HCT116 (cell line): Measurements from ENCODE around the gene FOXP1. TPM values are rescaled to one million over a fixed set of nuclear protein-coding genes. Genes with fewer than 3 reads are reported as not detected.

ENCODE experiments used
- ATAC-seq: fragments of 200-7000 bp; cut with Tn5 transposase; 2 replicates; pipeline ENCODE4 v1.9.1; 2020; ENCODE audit warnings: mild to moderate bottlenecking, moderate library complexity
- BruUV-seq: library from RNA; stranded (reverse); fragments of 400-500 nt; replicated peaks from 2 replicates; lab custom pipeline; 2021; lab: Mats Ljungman, UMichigan
- CTCF ChIA-PET: fragments of 300-600 bp; sonication (Branson Sonifier 250); formaldehyde crosslinking; loops from one replicate; lab custom pipeline; 2021; ENCODE audit warnings: antibody characterized with exemption; lab: Charles Lee
- POLR2A ChIA-PET: fragments of 300-600, 350-600 bp; sonication (Branson Sonifier 250); formaldehyde crosslinking; loops from one replicate; lab custom pipeline; 2021; ENCODE audit warnings: antibody characterized with exemption; lab: Charles Lee
- RAD21 ChIA-PET, 2 experiments: fragments of 300-600 bp; sonication (Branson Sonifier 250); formaldehyde crosslinking; loops; one replicate each; lab custom pipeline; 2023; ENCODE audit warnings: low total read pairs in 2 of 2; ENCODE audit not compliant: uncharacterized antibody in 2 of 2, unreplicated experiment in 2 of 2, low non-redundant PET in 1 of 2; lab: Charles Lee
- DNase-seq: peaks from one replicate; pipeline ENCODE4 v3.0.0-alpha.2; 2010; ENCODE audit warnings: low read depth, low spot score
- H2AFZ ChIP-seq: fragments of 200-600 bp; shearing (Covaris generic), sonication (generic); 2 replicates; pipeline ENCODE4 v1.6.1; 2017; ENCODE audit warnings: low read depth, mixed run types, mixed read lengths, antibody characterized with exemption, low read length; ENCODE audit not compliant: poor library complexity, severe bottlenecking
- H3K27ac ChIP-seq: 2 replicates; pipeline ENCODE4 v1.5.1; 2012; ENCODE audit warnings: low read depth, low read length
- H3K27me3 ChIP-seq: fragments of 200-600 bp; sonication (generic); 2 replicates; pipeline ENCODE4 v1.6.1; 2016; ENCODE audit warnings: mixed run types, low read length, mixed read lengths; ENCODE audit not compliant: insufficient read depth
- H3K36me3 ChIP-seq, 2 experiments: fragments of 200-500 bp in 1 of 2; fragments of 200-600 bp in 1 of 2; sonication (Bioruptor generic) in 1 of 2; sonication (generic) in 1 of 2; 2 replicates each; pipeline versions ENCODE4 v1.5.1 to v1.6.1; 2014 to 2016; ENCODE audit warnings: low read length in 2 of 2, inconsistent platforms in 1 of 2, mixed read lengths in 1 of 2, mixed run types in 1 of 2; ENCODE audit not compliant: insufficient read depth in 2 of 2, control insufficient read depth in 1 of 2
- H3K4me1 ChIP-seq, 2 experiments: fragments of 200-600 bp in 1 of 2; sonication (generic) in 1 of 2; 2 replicates each; pipeline versions ENCODE4 v1.5.1 to v1.6.1; 2012 to 2017; ENCODE audit warnings: low read length in 2 of 2, inconsistent platforms in 1 of 2, mild to moderate bottlenecking in 1 of 2, mixed read lengths in 1 of 2, mixed run types in 1 of 2, moderate library complexity in 1 of 2; ENCODE audit not compliant: insufficient read depth in 2 of 2, control insufficient read depth in 1 of 2
- H3K4me2 ChIP-seq: fragments of 200-600 bp; sonication (generic); 2 replicates; pipeline ENCODE4 v1.6.1; 2017; ENCODE audit warnings: mixed run types, low read length, mixed read lengths
- H3K4me3 ChIP-seq, 2 experiments: fragments of 200-600 bp in 1 of 2; sonication (generic) in 1 of 2; replicated peaks in 1 of 2; 2 replicates each; pipeline ENCODE4 v1.5.1; 2011 to 2016; ENCODE audit warnings: low read length in 2 of 2, control low read depth in 1 of 2, low read depth in 1 of 2, mild to moderate bottlenecking in 1 of 2, mixed read lengths in 1 of 2, mixed run types in 1 of 2
- H3K79me2 ChIP-seq: fragments of 200-600 bp; sonication (generic); 2 replicates; pipeline ENCODE4 v1.6.1; 2017; ENCODE audit warnings: mild to moderate bottlenecking, mixed run types, low read length, moderate library complexity, mixed read lengths; ENCODE audit not compliant: insufficient read depth
- H3K9ac ChIP-seq: fragments of 200-600 bp; sonication (generic); 2 replicates; pipeline ENCODE4 v1.6.1; 2016; ENCODE audit warnings: low read length, mixed read lengths
- H3K9me2 ChIP-seq: fragments of 200-600 bp; sonication (generic), shearing (Covaris generic); 2 replicates; pipeline ENCODE4 v1.6.1; 2017; ENCODE audit warnings: mixed run types, mild to moderate bottlenecking, moderate library complexity; ENCODE audit not compliant: insufficient read depth
- H3K9me3 ChIP-seq, 2 experiments: fragments of 200-500 bp in 1 of 2; fragments of 200-600 bp in 1 of 2; sonication (Bioruptor generic) in 1 of 2; sonication (generic) in 1 of 2; 2 replicates each; pipeline ENCODE4 v1.6.1; 2014 to 2017; ENCODE audit warnings: low read length in 2 of 2, mixed read lengths in 2 of 2, inconsistent platforms in 1 of 2, low read depth in 1 of 2, mild to moderate bottlenecking in 1 of 2, mixed run types in 1 of 2, moderate library complexity in 1 of 2; ENCODE audit not compliant: control insufficient read depth in 1 of 2, insufficient read depth in 1 of 2
- H4K20me1 ChIP-seq: fragments of 200-600 bp; sonication (generic), shearing (Covaris generic); 2 replicates; pipeline ENCODE4 v1.6.1; 2017; ENCODE audit warnings: mixed run types, mild to moderate bottlenecking, moderate library complexity; ENCODE audit not compliant: insufficient read depth
- CBX3 ChIP-seq: IDR thresholded peaks from 2 replicates; pipeline ENCODE4 v1.6.1; 2012; ENCODE audit warnings: low read depth
- CEBPB ChIP-seq: IDR thresholded peaks from 2 replicates; pipeline ENCODE4 v1.6.1; 2012; ENCODE audit warnings: low read depth
- CTCF ChIP-seq, 3 experiments: fragments of 200-600 bp in 1 of 3; sonication (generic) in 1 of 3; IDR thresholded peaks in 2 of 3; conservative IDR thresholded peaks in 1 of 3; 2 replicates each; pipeline ENCODE4 v1.5.1; 2012 to 2017; ENCODE audit warnings: low read depth in 2 of 3, low read length in 2 of 3, antibody characterized with exemption in 1 of 3, borderline replicate concordance in 1 of 3, control low read depth in 1 of 3, mild to moderate bottlenecking in 1 of 3, mixed read lengths in 1 of 3, mixed run types in 1 of 3, moderate library complexity in 1 of 3; ENCODE audit not compliant: insufficient read depth in 1 of 3
- ELF1 ChIP-seq: IDR thresholded peaks from 2 replicates; pipeline ENCODE4 v1.6.1; 2012; ENCODE audit warnings: low read depth, borderline replicate concordance
- EZH2 ChIP-seq: fragments of 200-600 bp; sonication (generic); IDR thresholded peaks from 2 replicates; pipeline ENCODE4 v1.6.1; 2017; ENCODE audit warnings: antibody characterized with exemption, mixed run types
- EZH2phosphoT487 ChIP-seq: fragments of 200-600 bp; IDR thresholded peaks from 2 replicates; pipeline ENCODE4 v1.6.1; 2018; ENCODE audit warnings: antibody characterized with exemption, borderline replicate concordance
- FOSL1 ChIP-seq: IDR thresholded peaks from 2 replicates; pipeline ENCODE4 v1.6.1; 2012; ENCODE audit warnings: low read depth
- JUND ChIP-seq: IDR thresholded peaks from 2 replicates; pipeline ENCODE4 v1.6.1; 2012
- MAX ChIP-seq: IDR thresholded peaks from 2 replicates; pipeline ENCODE4 v1.6.1; 2012
- POLR2A ChIP-seq: IDR thresholded peaks from 2 replicates; pipeline ENCODE4 v1.7.0; 2011; ENCODE audit warnings: borderline replicate concordance; ENCODE audit not compliant: insufficient read depth, insufficient read length; ENCODE audit errors: extremely low read depth
- RAD21 ChIP-seq: IDR thresholded peaks from 2 replicates; pipeline ENCODE4 v1.6.1; 2012; ENCODE audit warnings: low read depth, mild to moderate bottlenecking
- SIN3A ChIP-seq: IDR thresholded peaks from 2 replicates; pipeline ENCODE4 v1.6.1; 2012; ENCODE audit warnings: low read depth
- SP1 ChIP-seq: IDR thresholded peaks from 2 replicates; pipeline ENCODE4 v1.6.1; 2012; ENCODE audit warnings: low read depth
- SRF ChIP-seq: IDR thresholded peaks from 2 replicates; pipeline ENCODE4 v1.6.1; 2012; ENCODE audit warnings: low read depth
- TCF7L2 ChIP-seq: IDR thresholded peaks from 2 replicates; pipeline ENCODE4 v1.7.0; 2011; ENCODE audit warnings: borderline replicate concordance, inconsistent platforms; ENCODE audit not compliant: insufficient read depth, insufficient read length; ENCODE audit errors: extremely low read depth
- YY1 ChIP-seq: IDR thresholded peaks from 2 replicates; pipeline ENCODE4 v1.6.1; 2011; ENCODE audit warnings: low read length, low read depth, moderate library complexity, mild to moderate bottlenecking; ENCODE audit not compliant: insufficient replicate concordance; ENCODE audit errors: extremely low read depth
- ZFX ChIP-seq: fragments of 450-650 bp; IDR thresholded peaks from 2 replicates; pipeline ENCODE4 v1.6.1; 2017
- intact Hi-C: fragments of 100-400 bp; cut with micrococcal nuclease; formaldehyde crosslinking; loops from 2 replicates; pipeline ENCODE4 v1.10.0; 2022
- total RNA-seq: library from RNA; stranded (reverse); gene quantifications from one replicate; pipeline ENCODE4 v1.2.1, GENCODE V29; 2021; ENCODE audit not compliant: unreplicated experiment

Gene FOXP1
- total RNA-seq, 1 experiment from 2014 or later, result 11.4 TPM

- Histone ChIP-seq H3K4me1 (no peaks in the 10 kb centered on the region), H3K4me2 (no peak overlapping the region), H3K79me2 (no peaks in the 10 kb centered on the region), H3K9me3 (no peaks in the 10 kb centered on the region), H3K36me3 (no peaks in the 10 kb centered on the region), H3K9ac (no peak overlapping the region), H3K4me3 (no peak overlapping the region), H2AFZ (no peak overlapping the region)
- DNase-seq, result no peak
- intact Hi-C loops, result no loop called here
- CTCF ChIA-PET, result no interaction called here
- no peak for TF ChIP-seq CEBPB
- no peak for TF ChIP-seq ZFX
- TF ChIP-seq SIN3A, result no peak
- no peak for TF ChIP-seq EZH2phosphoT487
- TF ChIP-seq SRF, result no peak
- TF ChIP-seq SP1, result no peak
- TF ChIP-seq MAX, result no peak
- no peak for TF ChIP-seq RAD21
- TF ChIP-seq ELF1, result no peak
- no peak for TF ChIP-seq CTCF (IDR thresholded peaks at IDR 0.05 in 2 of 3, conservative IDR thresholded peaks at IDR 0.05 in 1 of 3; ENCODE audit: borderline replicate concordance in 1 of 3, insufficient read depth in 1 of 3, low read depth in 2 of 3, low read length in 2 of 3)
- TF ChIP-seq CBX3, result no peak
- no peak for TF ChIP-seq EZH2
- no peak for TF ChIP-seq JUND
- TF ChIP-seq YY1, result no peak
- TF ChIP-seq FOSL1, result no peak
- no peak for TF ChIP-seq TCF7L2
- no peak for TF ChIP-seq POLR2A
- TF ChIP-seq, all 23 proteins: peak for 0
- ChIA-PET RAD21 (no interaction called here), POLR2A (no interaction called here)
- no TSS peak for BruUV-seq
- Histone ChIP-seq H3K9me2 (no peaks in the 10 kb centered on the region), H4K20me1 (no peaks in the 10 kb centered on the region), H3K27me3 (no peaks in the 10 kb centered on the region), H3K27ac (no peak overlapping the region)
- no peak for ATAC-seq
These were observed 253.0 kb downstream of the FOXP1 start for GRCh38 chr3:71330505-71330904.
